ENCODE measurements around the gene TMEM125.

Gene TMEM125

GRCh38 chr1:43275826-43276620 is 6.2 kb downstream of the TMEM125 start:
- no peak for DNase-seq

GRCh38 chr1:43276673-43277072 is 6.9 kb downstream of the TMEM125 start:
- DNase-seq: no peak

GRCh38 chr1:43277116-43277876 is 7.5 kb downstream of the TMEM125 start:
- no peak for DNase-seq

- no peak for DNase-seq
These were observed 9.4 kb downstream of the TMEM125 start for GRCh38 chr1:43279161-43279560.

GRCh38 chr1:43279666-43280065 is 9.9 kb downstream of the TMEM125 start:
- no peak for DNase-seq

- no peak for DNase-seq
These were observed 10.9 kb downstream of the TMEM125 start for GRCh38 chr1:43280692-43281091.

- DNase-seq: no peak
These were observed 12.7 kb downstream of the TMEM125 start for GRCh38 chr1:43282220-43283195.

- DNase-seq: no peak
These were observed 14.3 kb downstream of the TMEM125 start for GRCh38 chr1:43284065-43284464.

GRCh38 chr1:43284546-43285110 is 14.8 kb downstream of the TMEM125 start:
- DNase-seq: no peak

- no peak for DNase-seq
These were observed 15.6 kb downstream of the TMEM125 start, which contains the start of gene C1orf210 for GRCh38 chr1:43285269-43285990. Gene C1orf210, minus strand, starts transcription at chr1:43285581. Its CDS starts 2,311 bp downstream, at chr1:43283270.

GRCh38 chr1:43286115-43286514 is 16.3 kb downstream of the TMEM125 start:
- no peak for DNase-seq

- DNase-seq: no peak
These were observed 16.8 kb downstream of the TMEM125 start for GRCh38 chr1:43286533-43286932.

GRCh38 chr1:43288058-43288784 is 18.4 kb downstream of the TMEM125 start:
- DNase-seq: no peak

- DNase-seq: no peak
These were observed 19.3 kb downstream of the TMEM125 start for GRCh38 chr1:43288785-43289706.

- DNase-seq: no peak
These were observed 22.4 kb downstream of the TMEM125 start for GRCh38 chr1:43292216-43292615.

- DNase-seq: no peak
These were observed 22.9 kb downstream of the TMEM125 start for GRCh38 chr1:43292679-43293078.

- no peak for DNase-seq
These were observed 23.4 kb downstream of the TMEM125 start for GRCh38 chr1:43293176-43293575.

GRCh38 chr1:43293896-43294760 is 24.3 kb downstream of the TMEM125 start:
- DNase-seq: no peak

- no peak for DNase-seq
These were observed 25.0 kb downstream of the TMEM125 start for GRCh38 chr1:43294761-43295160.

Data from activated CD4-positive, alpha-beta T cell treated with anti-CD3 and anti-CD28 coated beads for 4 hours (primary cell).